Central memory CD8-positive, alpha-beta T cell (primary cell): ENCODE data around the gene CIAO2A.
A peak's percentile ranks its signal among the peaks of the same experiment; 100 is the strongest.

Source experiments
- ATAC-seq: fragments of 150-1000 bp; cut with Tn5 transposase; replicated peaks from 2 replicates; pipeline ENCODE4 v1.10.0; 2022; ENCODE audit warnings: mild to moderate bottlenecking, moderate FRiP score, moderate number of reproducible peaks; ENCODE audit not compliant: poor library complexity, severe bottlenecking; ENCODE audit errors: extremely low read depth
- DNase-seq, 2 donors: peaks; one replicate each; pipeline ENCODE4 v3.0.0; 2021; ENCODE audit warnings: low spot score in 2 of 2
- H3K27ac Mint-ChIP-seq: one replicate; pipeline ENCODE4 v1.8.0; 2022; ENCODE audit warnings: low read depth, mild to moderate bottlenecking, moderate library complexity, mixed read lengths
- H3K27me3 Mint-ChIP-seq: one replicate; pipeline ENCODE4 v1.8.0; 2022; ENCODE audit warnings: mixed read lengths
- H3K36me3 Mint-ChIP-seq: one replicate; pipeline ENCODE4 v1.8.0; 2022; ENCODE audit warnings: mild to moderate bottlenecking, moderate library complexity, mixed read lengths; ENCODE audit not compliant: insufficient read depth
- H3K4me1 Mint-ChIP-seq: one replicate; pipeline ENCODE4 v1.8.0; 2022; ENCODE audit warnings: mixed read lengths
- H3K4me3 Mint-ChIP-seq: one replicate; pipeline ENCODE4 v1.8.0; 2022; ENCODE audit warnings: mild to moderate bottlenecking, moderate library complexity, mixed read lengths
- H3K9me3 Mint-ChIP-seq: one replicate; pipeline ENCODE4 v1.8.0; 2022; ENCODE audit warnings: mixed read lengths

Gene CIAO2A, protein sequence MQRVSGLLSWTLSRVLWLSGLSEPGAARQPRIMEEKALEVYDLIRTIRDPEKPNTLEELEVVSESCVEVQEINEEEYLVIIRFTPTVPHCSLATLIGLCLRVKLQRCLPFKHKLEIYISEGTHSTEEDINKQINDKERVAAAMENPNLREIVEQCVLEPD

DNA sequence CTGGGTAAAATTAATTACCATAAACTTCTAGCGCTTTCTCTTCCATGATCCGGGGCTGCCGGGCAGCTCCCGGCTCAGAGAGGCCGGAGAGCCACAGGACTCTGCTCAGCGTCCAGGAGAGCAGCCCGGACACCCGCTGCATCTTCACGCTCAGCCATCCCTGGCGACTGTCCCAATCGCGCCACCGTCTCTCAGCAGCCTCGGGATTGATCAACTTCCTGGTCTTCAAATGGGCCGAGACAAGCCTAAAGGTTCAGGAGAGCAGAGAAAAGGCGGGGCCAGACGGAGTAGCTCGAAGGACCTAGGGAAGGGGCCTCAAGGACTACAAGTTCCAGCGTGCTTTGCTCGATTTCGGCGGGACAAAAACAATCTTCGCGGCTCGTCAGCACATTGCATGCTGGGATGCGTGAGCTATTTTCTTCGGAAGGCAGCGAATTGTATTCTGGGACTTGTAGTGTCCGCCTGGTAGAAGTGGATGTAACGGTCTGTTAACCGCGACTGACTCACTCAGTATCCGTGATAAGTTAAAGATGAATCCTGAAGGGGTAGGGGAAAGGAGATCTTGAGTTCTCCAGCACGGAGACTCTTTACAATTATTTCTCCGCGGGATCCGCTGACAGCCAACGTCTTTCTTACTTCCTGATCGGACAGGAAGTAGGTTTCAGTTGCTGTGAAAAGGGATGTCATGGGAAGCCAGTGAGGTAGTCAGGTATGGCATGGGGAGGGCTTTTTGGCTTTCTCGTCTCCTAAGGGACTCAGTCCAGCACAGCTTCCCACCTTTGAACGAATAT is at the start of gene CIAO2A:
TSS of gene CIAO2A (minus strand) at position 212 of the 791 bp plus-strand sequence. CDS start at position 142, 70 bp downstream.
- Mint-ChIP-seq H3K27me3 (no peaks in the 10 kb centered on the region), H3K27ac (peak within 1 kb of the TSS; percentile 98), H3K36me3 (peaks cover 17% of the 10 kb centered on the region), H3K4me3 (peak within 1 kb of the TSS; percentile 100), H3K9me3 (no peaks in the 10 kb centered on the region), H3K4me1 (peaks cover 82% of the 10 kb centered on the region)
- DNase-seq, result peak; percentile 76 to 84
- peak; percentile 72 for ATAC-seq

DNA sequence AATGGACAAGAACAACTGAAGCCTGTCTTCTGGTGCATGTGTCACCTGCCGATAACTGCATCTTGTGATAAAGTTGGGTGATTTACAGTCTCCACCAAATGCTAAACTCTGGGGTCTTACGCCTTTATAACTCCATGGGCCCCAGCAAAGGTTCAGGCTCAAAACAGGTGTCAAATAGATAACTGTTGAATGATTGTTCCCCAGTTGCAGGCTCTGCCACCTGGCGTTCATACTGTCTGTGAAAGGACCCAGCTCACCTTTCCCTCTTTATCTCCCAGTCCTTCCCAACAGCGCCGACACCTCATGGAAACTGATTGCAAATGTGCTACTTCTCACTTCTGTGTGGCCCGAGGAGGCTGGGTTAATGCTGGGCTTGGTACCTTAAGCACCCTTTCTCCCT is 49.6 kb upstream of the CIAO2A start:
- DNase-seq (no peak), ATAC-seq (no peak)
- H3K27me3 Mint-ChIP-seq, result no peaks in the 10 kb centered on the region
- H3K36me3 Mint-ChIP-seq, result peaks cover 14% of the 10 kb centered on the region
- no peak overlapping the region for H3K27ac Mint-ChIP-seq
- no peaks in the 10 kb centered on the region for H3K9me3 Mint-ChIP-seq
- H3K4me1 Mint-ChIP-seq, result no peaks in the 10 kb centered on the region
- no peak overlapping the region for H3K4me3 Mint-ChIP-seq

DNA sequence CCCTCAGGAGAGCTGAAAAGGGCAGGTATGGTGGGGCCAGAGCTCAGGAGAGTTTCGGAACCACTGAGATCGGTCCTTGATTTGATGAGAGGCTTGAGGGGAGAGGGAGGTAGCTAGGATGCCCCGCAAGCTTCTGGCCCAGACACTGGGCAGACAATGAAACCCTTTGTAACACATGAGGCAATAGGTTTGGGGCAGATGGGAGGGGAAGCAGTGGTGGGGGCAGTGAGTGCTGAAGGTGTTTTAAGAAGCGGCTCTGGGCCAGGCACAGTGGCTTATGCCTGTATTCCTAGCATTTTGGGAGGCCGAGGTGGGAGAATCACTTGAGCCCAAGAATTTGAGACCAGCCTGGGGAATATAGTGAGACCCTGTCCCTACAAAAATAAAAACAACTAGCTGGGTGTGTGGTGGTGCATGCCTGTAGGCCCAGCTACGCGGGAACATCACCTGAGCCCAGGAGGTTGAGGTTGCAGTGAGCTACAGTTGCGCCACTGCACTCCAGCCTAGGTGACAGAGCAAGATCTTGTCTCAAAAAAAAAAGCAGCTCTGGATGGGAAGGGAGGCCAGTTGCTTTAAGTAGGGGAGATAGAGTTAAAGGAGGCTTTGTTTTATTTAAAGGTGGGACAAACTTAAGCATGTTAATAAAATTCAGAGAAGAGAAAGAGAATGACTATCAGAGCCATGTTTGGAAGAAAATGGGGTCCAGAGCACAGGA is 48.3 kb upstream of the CIAO2A start:
- Mint-ChIP-seq H3K4me3 (no peak overlapping the region), H3K27ac (no peak overlapping the region), H3K27me3 (no peaks in the 10 kb centered on the region), H3K36me3 (peaks cover 20% of the 10 kb centered on the region), H3K9me3 (no peaks in the 10 kb centered on the region), H3K4me1 (no peaks in the 10 kb centered on the region)
- ATAC-seq, result no peak
- DNase-seq, result no peak

DNA sequence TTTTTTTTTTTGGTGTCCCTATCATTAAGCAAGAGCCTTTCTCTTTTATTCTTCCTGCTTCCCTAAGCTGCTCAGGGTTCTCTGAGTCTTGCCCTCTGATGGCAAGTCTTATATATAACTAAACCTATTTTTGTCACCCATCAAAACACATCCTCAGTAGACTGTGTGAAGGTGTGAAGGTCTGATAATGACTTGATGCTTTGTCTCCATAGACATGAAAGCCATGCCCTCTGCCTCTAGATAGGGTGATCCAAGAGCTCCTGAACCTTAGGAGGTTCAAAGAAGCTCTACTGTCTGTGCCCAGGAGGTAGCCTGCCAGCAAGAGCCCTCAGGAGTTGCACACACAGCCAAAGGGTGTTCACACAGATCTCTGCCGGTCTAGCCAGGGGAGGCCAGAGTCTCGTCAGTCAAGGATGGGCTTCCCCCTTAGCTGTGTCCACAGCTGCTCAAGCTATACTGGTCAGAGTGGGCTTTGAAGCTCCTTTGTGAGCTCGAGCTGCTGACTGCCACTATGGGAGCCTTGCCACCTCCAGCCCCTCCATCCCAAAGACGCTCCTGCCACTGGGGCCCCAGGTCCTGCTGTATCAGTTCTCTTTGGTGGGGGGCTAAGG is 44.8 kb upstream of the CIAO2A start:
- H3K4me1 Mint-ChIP-seq, result no peaks in the 10 kb centered on the region
- DNase-seq (no peak), ATAC-seq (no peak)
- H3K27me3 Mint-ChIP-seq, result no peaks in the 10 kb centered on the region
- H3K27ac Mint-ChIP-seq, result no peak overlapping the region
- no peaks in the 10 kb centered on the region for H3K9me3 Mint-ChIP-seq
- peaks cover 45% of the 10 kb centered on the region for H3K36me3 Mint-ChIP-seq
- H3K4me3 Mint-ChIP-seq, result no peak overlapping the region

DNA sequence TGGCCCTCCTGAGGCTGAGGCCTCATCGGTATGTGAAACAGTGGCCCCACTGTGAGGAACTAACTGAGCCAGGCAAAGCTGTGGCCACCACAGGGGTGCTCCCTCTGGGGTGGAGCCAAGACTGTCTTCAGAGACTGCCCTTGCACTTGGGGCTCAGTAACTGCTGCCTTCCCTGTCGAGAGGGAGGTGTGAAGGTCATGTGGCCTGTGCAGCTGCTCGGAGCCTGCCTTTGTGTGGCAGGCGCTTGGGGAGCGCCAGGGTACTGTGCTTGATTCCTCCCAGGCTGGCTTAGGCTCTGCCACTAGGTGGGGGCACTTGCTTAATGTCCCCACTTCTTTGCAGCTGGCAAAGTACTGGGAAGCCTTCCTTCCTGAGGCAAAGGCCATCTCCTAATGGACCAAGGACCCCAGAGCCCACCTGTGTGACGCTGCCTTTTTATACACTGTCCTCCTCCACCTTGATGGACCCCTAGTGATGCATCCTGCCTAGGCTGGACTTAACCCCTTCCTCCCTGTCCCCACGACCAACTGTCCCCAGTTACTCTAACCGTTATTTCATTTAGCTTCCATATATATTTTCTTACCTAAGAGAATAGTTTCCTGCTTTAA is 43.7 kb upstream of the CIAO2A start:
- Mint-ChIP-seq H3K36me3 (peaks cover 51% of the 10 kb centered on the region), H3K9me3 (no peaks in the 10 kb centered on the region), H3K4me1 (no peaks in the 10 kb centered on the region), H3K27ac (no peak overlapping the region), H3K4me3 (no peak overlapping the region), H3K27me3 (no peaks in the 10 kb centered on the region)
- ATAC-seq, result no peak
- no peak for DNase-seq

DNA sequence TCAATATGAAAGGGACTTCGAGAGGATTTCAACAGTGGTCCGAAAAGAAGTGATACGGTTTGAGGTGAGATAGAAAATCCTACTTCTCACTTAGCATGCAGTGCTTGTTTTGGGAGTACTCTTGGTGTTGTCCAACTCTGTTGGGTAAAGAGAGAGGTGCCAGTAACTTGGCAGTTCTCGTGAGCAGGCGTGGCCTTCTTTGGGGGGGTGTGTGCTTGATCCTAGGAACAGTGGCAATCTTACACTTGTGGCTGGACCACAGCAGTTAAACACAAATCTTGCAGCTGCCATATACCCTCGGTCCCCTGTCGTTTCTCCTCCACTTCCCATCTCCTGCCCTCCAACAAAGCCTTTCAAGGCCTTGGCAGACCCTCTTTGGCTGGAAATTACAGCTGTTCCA is 42.7 kb upstream of the CIAO2A start:
- Mint-ChIP-seq H3K4me1 (no peaks in the 10 kb centered on the region), H3K4me3 (no peak overlapping the region), H3K36me3 (peaks cover 59% of the 10 kb centered on the region), H3K27ac (no peak overlapping the region), H3K27me3 (no peaks in the 10 kb centered on the region), H3K9me3 (no peaks in the 10 kb centered on the region)
- ATAC-seq (no peak), DNase-seq (no peak)

DNA sequence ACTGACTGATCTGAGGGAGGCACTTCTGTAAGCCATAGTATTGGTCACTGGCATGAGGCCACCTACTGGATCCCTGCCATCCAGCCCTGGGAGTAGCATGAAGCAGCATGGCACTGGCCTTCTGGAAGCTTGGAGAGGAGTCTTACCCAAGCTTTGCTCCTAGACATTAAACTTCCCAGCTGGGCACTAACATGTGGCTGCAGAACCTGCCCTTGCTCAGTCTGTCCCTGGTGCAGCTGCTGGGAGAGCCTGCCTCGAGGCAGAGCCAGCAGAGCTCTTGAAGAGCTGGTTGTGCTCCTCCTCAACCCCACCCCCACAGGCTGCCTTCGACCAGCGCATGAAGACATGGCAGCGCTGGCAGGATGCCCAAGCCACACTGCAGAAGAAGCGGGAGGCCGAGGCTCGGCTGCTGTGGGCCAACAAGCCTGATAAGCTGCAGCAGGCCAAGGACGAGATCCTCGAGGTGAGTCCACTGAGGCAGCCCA is 40.7 kb upstream of the CIAO2A start:
- Mint-ChIP-seq H3K4me1 (no peaks in the 10 kb centered on the region), H3K4me3 (no peak overlapping the region), H3K27me3 (no peaks in the 10 kb centered on the region), H3K9me3 (no peaks in the 10 kb centered on the region), H3K36me3 (peaks cover 70% of the 10 kb centered on the region), H3K27ac (no peak overlapping the region)
- ATAC-seq, result no peak
- no peak for DNase-seq

DNA sequence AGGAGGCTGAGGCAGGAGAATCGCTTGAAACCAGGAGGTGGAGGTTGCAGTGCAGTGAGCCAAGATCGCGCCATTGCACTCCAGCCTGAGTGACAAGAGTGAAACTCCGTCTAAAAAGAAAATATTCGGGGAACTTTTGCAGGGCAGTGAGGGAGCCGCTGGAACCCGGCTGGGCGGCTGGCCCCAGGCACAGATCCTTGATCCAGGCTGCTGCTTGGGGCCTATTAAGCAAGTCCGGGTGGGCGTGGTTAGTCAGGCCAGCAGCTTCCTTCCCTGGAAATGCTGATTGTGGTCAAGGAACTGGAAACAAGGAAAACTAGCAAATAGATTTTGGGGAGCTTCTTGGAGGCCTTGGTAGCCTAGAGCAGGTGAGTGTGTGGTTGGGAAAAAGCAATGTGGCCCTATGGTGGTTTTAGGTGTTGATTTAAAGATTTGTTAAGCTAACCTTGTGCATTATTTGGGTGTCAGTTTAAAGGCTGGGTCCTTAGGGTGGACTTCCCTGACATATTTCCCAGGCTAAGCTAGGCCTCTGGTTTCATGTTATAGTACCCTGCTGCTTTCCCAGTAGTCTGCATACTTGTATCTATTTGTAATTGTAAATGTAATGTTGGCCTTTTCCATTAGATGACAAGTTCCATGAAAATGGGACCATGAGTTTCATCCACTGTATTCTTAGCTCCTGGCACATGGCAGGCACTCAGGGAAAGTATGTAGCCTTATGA is 40.1 kb upstream of the CIAO2A start:
- peaks cover 76% of the 10 kb centered on the region for H3K36me3 Mint-ChIP-seq
- no peaks in the 10 kb centered on the region for H3K9me3 Mint-ChIP-seq
- no peaks in the 10 kb centered on the region for H3K27me3 Mint-ChIP-seq
- ATAC-seq (no peak), DNase-seq (no peak)
- no peak overlapping the region for H3K27ac Mint-ChIP-seq
- H3K4me1 Mint-ChIP-seq, result no peaks in the 10 kb centered on the region
- H3K4me3 Mint-ChIP-seq, result no peak overlapping the region

DNA sequence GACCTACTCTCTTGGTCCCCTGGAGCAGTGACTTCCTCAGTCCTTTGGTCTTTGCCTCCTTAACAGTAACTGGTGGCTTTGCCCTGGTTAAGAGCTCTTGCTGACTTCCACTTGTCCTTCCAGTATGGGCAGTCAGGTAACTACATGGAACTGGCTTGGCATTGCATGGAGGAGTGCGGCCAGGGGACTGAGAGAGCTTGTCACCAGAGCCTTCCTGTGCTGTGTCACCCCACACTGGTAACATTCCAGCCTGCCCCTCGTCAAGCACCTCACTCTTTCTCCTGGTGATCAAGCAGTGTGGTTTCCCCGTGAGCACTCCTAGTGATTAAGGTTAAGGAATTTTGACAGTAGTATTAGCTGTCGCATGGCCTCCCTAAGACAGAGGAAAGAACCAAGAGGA is 38.6 kb upstream of the CIAO2A start:
- Mint-ChIP-seq H3K36me3 (peaks cover 83% of the 10 kb centered on the region), H3K9me3 (no peaks in the 10 kb centered on the region), H3K27ac (no peak overlapping the region), H3K27me3 (no peaks in the 10 kb centered on the region), H3K4me1 (no peaks in the 10 kb centered on the region), H3K4me3 (no peak overlapping the region)
- ATAC-seq (no peak), DNase-seq (no peak)

DNA sequence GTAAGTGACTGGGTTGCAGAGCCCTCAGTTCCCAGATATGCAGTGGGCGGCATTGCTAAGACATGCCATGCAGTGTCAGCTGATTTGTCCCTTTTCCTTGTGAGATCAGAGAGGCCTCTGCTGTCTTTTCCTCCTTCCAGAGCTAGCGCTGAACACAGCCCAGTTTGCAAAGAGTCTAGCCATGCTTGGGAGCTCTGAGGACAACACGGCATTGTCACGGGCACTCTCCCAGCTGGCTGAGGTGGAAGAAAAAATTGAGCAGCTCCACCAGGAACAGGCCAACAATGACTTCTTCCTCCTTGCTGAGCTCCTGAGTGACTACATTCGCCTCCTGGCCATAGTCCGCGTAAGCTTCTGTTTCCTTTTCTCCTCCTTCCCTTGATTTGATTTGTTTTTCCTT is 37.9 kb upstream of the CIAO2A start:
- no peak for ATAC-seq
- Mint-ChIP-seq H3K27me3 (no peaks in the 10 kb centered on the region), H3K4me1 (no peaks in the 10 kb centered on the region), H3K27ac (no peak overlapping the region), H3K9me3 (no peaks in the 10 kb centered on the region), H3K36me3 (peaks cover 84% of the 10 kb centered on the region), H3K4me3 (no peak overlapping the region)
- DNase-seq, result no peak

DNA sequence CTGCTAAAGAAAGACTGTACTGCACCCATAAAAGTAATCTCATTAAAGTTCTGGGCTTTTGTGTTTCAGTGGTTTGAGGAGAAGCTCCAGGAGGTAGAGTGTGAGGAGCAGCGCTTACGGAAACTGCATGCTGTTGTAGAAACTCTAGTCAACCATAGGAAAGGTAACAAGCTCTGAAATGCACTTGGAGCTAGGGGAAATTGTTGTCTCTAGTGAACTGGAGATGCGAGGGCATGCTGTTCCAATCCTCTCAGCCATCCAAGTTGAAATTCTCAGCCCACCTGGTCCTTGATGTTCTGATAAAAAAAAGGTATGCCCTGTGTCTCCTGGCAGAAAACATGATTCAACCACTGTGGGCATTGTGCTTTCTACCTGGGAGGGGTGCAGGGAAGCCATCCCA is 36.5 kb upstream of the CIAO2A start:
- no peak for DNase-seq
- H3K9me3 Mint-ChIP-seq, result no peaks in the 10 kb centered on the region
- H3K4me3 Mint-ChIP-seq, result no peak overlapping the region
- H3K27ac Mint-ChIP-seq, result no peak overlapping the region
- no peaks in the 10 kb centered on the region for H3K27me3 Mint-ChIP-seq
- ATAC-seq, result no peak
- no peaks in the 10 kb centered on the region for H3K4me1 Mint-ChIP-seq
- H3K36me3 Mint-ChIP-seq, result peaks cover 82% of the 10 kb centered on the region
